IMR-90 (cell line): ENCODE data around the gene CDX1. TPM values are rescaled to one million over a fixed set of nuclear protein-coding genes. Genes with fewer than 3 reads are reported as not detected.

ENCODE experiments used
- ATAC-seq: fragments of 200-7000 bp; cut with Tn5 transposase; 2 replicates; pipeline ENCODE4 v1.9.1; 2020; ENCODE audit warnings: low read depth, mild to moderate bottlenecking, moderate library complexity
- BruUV-seq: library from RNA; stranded (reverse); fragments of 400-500 nt; replicated peaks from 2 replicates; lab custom pipeline; 2021; lab: Mats Ljungman, UMichigan
- CTCF ChIA-PET: fragments of 300-600 bp; formaldehyde crosslinking; extraction: SDS; loops from one replicate; lab custom pipeline; 2021; ENCODE audit warnings: antibody characterized with exemption; lab: Yijun Ruan, JAX
- POLR2A ChIA-PET: fragments of 300-600 bp; sonication (Branson Sonifier 250); formaldehyde crosslinking; loops from one replicate; lab custom pipeline; 2022; ENCODE audit warnings: antibody characterized with exemption; ENCODE audit not compliant: unreplicated experiment; lab: Charles Lee
- DNase-seq: peaks from one replicate; pipeline ENCODE4 v3.0.0; 2013
- H2AFZ ChIP-seq: replicated peaks from 2 replicates; pipeline ENCODE3; 2013; ENCODE audit warnings: low read length, mild to moderate bottlenecking; ENCODE audit not compliant: poor library complexity
- H2AK5ac ChIP-seq: 2 replicates; pipeline ENCODE4 v1.6.1; 2013; ENCODE audit warnings: low read depth, low read length, inconsistent platforms
- H2AK9ac ChIP-seq: replicated peaks from 2 replicates; pipeline ENCODE3; 2013; ENCODE audit warnings: mild to moderate bottlenecking, low read depth, low read length, moderate library complexity; ENCODE audit not compliant: poor library complexity
- H2BK120ac ChIP-seq: 2 replicates; pipeline ENCODE4 v1.6.1; 2013; ENCODE audit warnings: low read depth, low read length, inconsistent platforms
- H2BK15ac ChIP-seq: 3 replicates; pipeline ENCODE4 v1.6.1; 2013; ENCODE audit warnings: low read depth, low read length, inconsistent platforms
- H2BK20ac ChIP-seq: 2 replicates; pipeline ENCODE4 v1.6.1; 2013; ENCODE audit warnings: low read depth, mild to moderate bottlenecking, inconsistent platforms, low read length, moderate library complexity
- H2BK5ac ChIP-seq: 2 replicates; pipeline ENCODE4 v1.6.1; 2013; ENCODE audit warnings: mild to moderate bottlenecking, low read depth, low read length, inconsistent platforms; ENCODE audit not compliant: poor library complexity, severe bottlenecking
- H3K14ac ChIP-seq: replicated peaks from 2 replicates; pipeline ENCODE4 v1.6.1; 2013; ENCODE audit warnings: low read depth, low read length, inconsistent platforms
- H3K18ac ChIP-seq: 2 replicates; pipeline ENCODE4 v1.6.1; 2013; ENCODE audit warnings: low read depth, low read length, control low read depth
- H3K23ac ChIP-seq: 2 replicates; pipeline ENCODE4 v1.6.1; 2013; ENCODE audit warnings: low read depth, low read length, inconsistent platforms
- H3K27ac ChIP-seq: 2 replicates; pipeline ENCODE4 v1.5.1; 2013; ENCODE audit warnings: mild to moderate bottlenecking, control low read depth, low read length; ENCODE audit not compliant: insufficient read depth
- H3K27me3 ChIP-seq: 2 replicates; pipeline ENCODE4 v1.6.1; 2013; ENCODE audit warnings: low read length; ENCODE audit not compliant: control insufficient read depth, insufficient read depth
- H3K36me3 ChIP-seq: 2 replicates; pipeline ENCODE4 v1.6.1; 2013; ENCODE audit warnings: low read length, mixed read lengths; ENCODE audit not compliant: control insufficient read depth, insufficient read depth
- H3K4ac ChIP-seq: 2 replicates; pipeline ENCODE4 v1.6.1; 2013; ENCODE audit warnings: low read depth, low read length, inconsistent platforms
- H3K4me1 ChIP-seq: 2 replicates; pipeline ENCODE4 v1.6.1; 2013; ENCODE audit warnings: low read length, mixed read lengths; ENCODE audit not compliant: control insufficient read depth, insufficient read depth
- H3K4me2 ChIP-seq: 2 replicates; pipeline ENCODE4 v1.6.1; 2013; ENCODE audit warnings: low read depth, mild to moderate bottlenecking, control low read depth, low read length, moderate library complexity
- H3K4me3 ChIP-seq: 2 replicates; pipeline ENCODE4 v1.5.1; 2013; ENCODE audit warnings: low read depth, mild to moderate bottlenecking, control low read depth, low read length, moderate library complexity; ENCODE audit not compliant: insufficient read depth
- H3K56ac ChIP-seq: 2 replicates; pipeline ENCODE4 v1.6.1; 2013; ENCODE audit warnings: low read length, inconsistent platforms; ENCODE audit not compliant: insufficient read depth; ENCODE audit errors: extremely low read depth
- H3K79me1 ChIP-seq, 2 experiments: 2 replicates each; pipeline ENCODE4 v1.6.1; 2013; ENCODE audit warnings: low read length in 2 of 2, inconsistent platforms in 1 of 2, low read depth in 1 of 2
- H3K9ac ChIP-seq: 2 replicates; pipeline ENCODE4 v1.6.1; 2013; ENCODE audit warnings: low read depth, low read length, control low read depth
- H3K9me1 ChIP-seq: 2 replicates; pipeline ENCODE4 v1.6.1; 2013; ENCODE audit warnings: low read length, inconsistent platforms; ENCODE audit not compliant: insufficient read depth
- H3K9me3 ChIP-seq: 2 replicates; pipeline ENCODE4 v1.6.1; 2013; ENCODE audit warnings: low read length; ENCODE audit not compliant: control insufficient read depth, insufficient read depth
- H4K20me1 ChIP-seq: 2 replicates; pipeline ENCODE4 v1.6.1; 2013; ENCODE audit warnings: low read length, inconsistent platforms; ENCODE audit not compliant: insufficient read depth
- H4K5ac ChIP-seq: 2 replicates; pipeline ENCODE4 v1.6.1; 2013; ENCODE audit warnings: mild to moderate bottlenecking, low read depth, low read length, control low read depth
- H4K8ac ChIP-seq, 2 experiments: 2 replicates each; pipeline ENCODE4 v1.6.1; 2013; ENCODE audit warnings: low read depth in 2 of 2, low read length in 2 of 2, control low read depth in 1 of 2, inconsistent platforms in 1 of 2
- H4K91ac ChIP-seq: 2 replicates; pipeline ENCODE4 v1.6.1; 2013; ENCODE audit warnings: low read depth, low read length, inconsistent platforms; ENCODE audit not compliant: insufficient read depth
- CEBPB ChIP-seq: IDR thresholded peaks from 2 replicates; pipeline ENCODE4 v1.6.1; 2012; ENCODE audit warnings: low read depth, low read length, improper control_type of control experiment
- WGBS, 2 experiments: methylation state at CpG; one replicate each; pipeline versions ENCODE4 v1.1.5 to v1.1.7; 2013; ENCODE audit warnings: missing lambda C conversion rate in 2 of 2; ENCODE audit not compliant: insufficient read length in 1 of 2; ENCODE audit errors: extremely low coverage in 2 of 2; 5-methylcytosine and 5-hydroxymethylcytosine counted together
- dilution Hi-C: fragments of 300-500 bp; cut with HindIII; formaldehyde crosslinking; loops from one replicate; pipeline ENCODE4 v1.14.3; 2018; ENCODE audit warnings: low sequenced_read_pairs; ENCODE audit not compliant: unreplicated experiment
- in situ Hi-C: fragments of 300-500 bp; cut with MboI; formaldehyde crosslinking; loops from 3 replicates; pipeline ENCODE4 v1.14.3; 2019; ENCODE audit warnings: low sequenced_read_pairs, inconsistent platforms, mixed read lengths
- intact Hi-C: fragments of 100-400 bp; cut with micrococcal nuclease; formaldehyde crosslinking; loops from 2 replicates; pipeline ENCODE4 v1.10.0; 2022
- polyA plus RNA-seq, 3 experiments: library from polyadenylated mRNA; depleted of rRNA; stranded (reverse); fragments of >200 nt; gene quantifications; 2 replicates each; pipeline ENCODE4 v1.2.3, GENCODE V29; 2012; ENCODE audit warnings: low replicate concordance in 1 of 3
- total RNA-seq: library from RNA; depleted of rRNA; stranded (reverse); fragments of >200 nt; gene quantifications from 2 replicates; pipeline ENCODE4 v1.2.3, GENCODE V29; 2012
- TF ChIP-seq, protein P1 (sequence below): fragments of 150-350 bp; IDR thresholded peaks from 2 replicates; pipeline ENCODE4 v1.6.1; 2016; ENCODE audit warnings: low read depth, mild to moderate bottlenecking, low read length, moderate library complexity, borderline replicate concordance

The CDX1 gene
- total and polyA plus RNA-seq, 2 of the 4 experiments (the other 2 are of a cell fraction), result 0.18 to 0.24 TPM

DNA sequence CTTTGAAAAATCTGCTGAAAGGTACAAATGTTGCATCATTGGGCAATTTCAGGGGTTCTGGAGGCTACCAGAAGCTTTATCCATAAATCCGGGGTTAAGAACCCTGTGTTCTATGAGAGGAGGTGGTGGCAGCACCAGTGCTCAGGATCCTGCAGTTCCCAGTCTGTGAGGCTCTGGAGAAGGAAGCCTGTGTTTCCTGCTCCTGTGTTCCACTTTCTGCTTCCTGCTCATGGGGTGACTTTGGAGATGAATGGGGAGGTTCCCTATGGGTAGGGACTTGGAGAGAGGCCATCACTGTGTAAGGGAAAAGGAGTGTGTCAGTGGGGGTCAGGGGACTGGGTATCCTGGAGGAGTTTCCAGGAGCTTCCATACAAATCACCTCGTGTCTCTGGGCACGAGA lies 2.3 kb downstream of the CDX1 start:
- Histone ChIP-seq H4K8ac (no peak overlapping the region), H4K20me1 (no peaks in the 10 kb centered on the region), H4K91ac (no peak overlapping the region), H3K79me1 (no peaks in the 10 kb centered on the region), H2BK20ac (no peak overlapping the region), H2BK120ac (no peak overlapping the region), H3K18ac (no peak overlapping the region), H3K14ac (no peak overlapping the region), H2BK5ac (no peak overlapping the region), H4K5ac (no peak overlapping the region), H3K23ac (no peak overlapping the region), H3K9me1 (peaks cover 4% of the 10 kb centered on the region), H3K4me1 (peaks cover 4% of the 10 kb centered on the region; the same call in 1 of the 2 replicates), H3K56ac (no peak overlapping the region), H2AFZ (no peak overlapping the region), H3K4ac (no peak overlapping the region), H3K27me3 (peaks cover 24% of the 10 kb centered on the region), H3K27ac (no peak overlapping the region), H3K36me3 (no peaks in the 10 kb centered on the region), H2AK5ac (no peak overlapping the region), H3K4me2 (no peak overlapping the region), H3K9me3 (no peaks in the 10 kb centered on the region), H3K4me3 (no peak overlapping the region), H3K9ac (no peak overlapping the region), H2BK15ac (no peak overlapping the region), H2AK9ac (no peak overlapping the region)
- CTCF ChIA-PET, result interaction anchor here (1.0 kb wide), 1 partner anchor 38 kb away, joined by 3 read pairs; no protein-coding TSS in a partner anchor
- POLR2A ChIA-PET, result no interaction called here
- intact Hi-C loops (no loop called here), dilution Hi-C loops (no loop called here), in situ Hi-C loops (no loop called here)
- WGBS, 2 experiments, result no CpG with 5 or more reads among the region's 3 CpGs
- TF ChIP-seq, protein P1, sequence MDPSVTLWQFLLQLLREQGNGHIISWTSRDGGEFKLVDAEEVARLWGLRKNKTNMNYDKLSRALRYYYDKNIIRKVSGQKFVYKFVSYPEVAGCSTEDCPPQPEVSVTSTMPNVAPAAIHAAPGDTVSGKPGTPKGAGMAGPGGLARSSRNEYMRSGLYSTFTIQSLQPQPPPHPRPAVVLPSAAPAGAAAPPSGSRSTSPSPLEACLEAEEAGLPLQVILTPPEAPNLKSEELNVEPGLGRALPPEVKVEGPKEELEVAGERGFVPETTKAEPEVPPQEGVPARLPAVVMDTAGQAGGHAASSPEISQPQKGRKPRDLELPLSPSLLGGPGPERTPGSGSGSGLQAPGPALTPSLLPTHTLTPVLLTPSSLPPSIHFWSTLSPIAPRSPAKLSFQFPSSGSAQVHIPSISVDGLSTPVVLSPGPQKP, result no peak
- 0 out of 2 replicates have a peak, but pooled peaks have one; percentile 11 for TF ChIP-seq CEBPB
- DNase-seq (no peak), ATAC-seq (peak; percentile 29; the same call in 1 of the 2 replicates)
- BruUV-seq, result no TSS peak
